ENCODE results near the gene IFITM10. TPM values are rescaled to one million over a fixed set of nuclear protein-coding genes. Genes with fewer than 3 reads are reported as not detected.
A peak's percentile ranks its signal among the peaks of the same experiment; 100 is the strongest.

IFITM10 gene
- polyA plus RNA-seq, result under 1 TPM in 3 of 4 donors, not detected in 1; 0.32 to 0.54 (median 0.43) TPM
- long read RNA-seq, donor 1, result 0 reads
- long read RNA-seq, donor 2, result 0 reads
- long read RNA-seq, donor 3, result 0 reads
- long read RNA-seq, donor 4, result 0 reads
- long read RNA-seq, donor 5, result 0 reads
- long read RNA-seq, donor 6, result 0 reads
- long read RNA-seq, donor 7, result 0 reads
- long read RNA-seq, donor 8, result 0 reads
- long read RNA-seq, donor 9, result 0 reads
- long read RNA-seq, donor 10, result 0 reads

- H3K9me3 ChIP-seq (ENCODE audit: control insufficient read depth in 2 of 2, insufficient read depth in 1 of 2, low read depth in 1 of 2, low read length in 1 of 2), result no peaks in the 10 kb centered on the region
- peaks cover 8 to 39% (median 23%) of the 10 kb centered on the region in 3 donors for H3K36me3 ChIP-seq (ENCODE audit: control insufficient read depth in 3 of 3, insufficient read depth in 2 of 3, low read depth in 1 of 3, low read length in 3 of 3)
- DNase-seq (peak in 1 of 2 donors; percentile 37), FAIRE-seq (no peak)
- H3K4me1 ChIP-seq (ENCODE audit: control insufficient read depth in 3 of 3, insufficient read depth in 2 of 3, low read depth in 1 of 3, low read length in 2 of 3), result no peaks in the 10 kb centered on the region
- WGBS, 3 donors, result 17 to 38% (median 30%) methylated on average over 6 of the region's 6 CpGs
- peak within 1 kb of the TSS in 1 of 3 donors; percentile 6 for H3K27ac ChIP-seq (ENCODE audit: low read depth in 1 of 3, low read length in 2 of 3)
- H3K27me3 ChIP-seq (ENCODE audit: control insufficient read depth in 3 of 3, insufficient read depth in 3 of 3, low read length in 3 of 3), result peaks cover 0 to 41% (median 9%) of the 10 kb centered on the region in 3 donors
- no peak within 1 kb of the TSS for H3K4me3 ChIP-seq (ENCODE audit: low read depth in 1 of 3, low read length in 3 of 3)
Observed at GRCh38 chr11:1750481-1750839, at the start of gene IFITM10. TSS of gene IFITM10 (minus strand) at chr11:1750595. CDS start at chr11:1750442, 153 bp downstream.

- DNase-seq (no peak), FAIRE-seq (no peak)
- H3K9me3 ChIP-seq (ENCODE audit: control insufficient read depth in 2 of 2, insufficient read depth in 1 of 2, low read depth in 1 of 2, low read length in 1 of 2), result no peaks in the 10 kb centered on the region
- no peaks in the 10 kb centered on the region for H3K27me3 ChIP-seq (ENCODE audit: control insufficient read depth in 3 of 3, insufficient read depth in 3 of 3, low read length in 3 of 3)
- H3K27ac ChIP-seq (ENCODE audit: low read depth in 1 of 3, low read length in 2 of 3), result no peak overlapping the region
- no peaks in the 10 kb centered on the region for H3K36me3 ChIP-seq (ENCODE audit: control insufficient read depth in 3 of 3, insufficient read depth in 2 of 3, low read depth in 1 of 3, low read length in 3 of 3)
- 81 to 89% (median 86%) methylated on average over 14 of the region's 14 CpGs for WGBS, 3 donors
- no peak overlapping the region for H3K4me3 ChIP-seq (ENCODE audit: low read depth in 1 of 3, low read length in 3 of 3)
- no peaks in the 10 kb centered on the region for H3K4me1 ChIP-seq (ENCODE audit: control insufficient read depth in 3 of 3, insufficient read depth in 2 of 3, low read depth in 1 of 3, low read length in 2 of 3)
Observed at GRCh38 chr11:1797391-1798125, 47.2 kb upstream of the IFITM10 start.

- Histone ChIP-seq H3K9me3 (ENCODE audit: control insufficient read depth in 2 of 2, insufficient read depth in 1 of 2, low read depth in 1 of 2, low read length in 1 of 2) (no peaks in the 10 kb centered on the region), H3K36me3 (ENCODE audit: control insufficient read depth in 3 of 3, insufficient read depth in 2 of 3, low read depth in 1 of 3, low read length in 3 of 3) (no peaks in the 10 kb centered on the region), H3K4me3 (ENCODE audit: low read depth in 1 of 3, low read length in 3 of 3) (no peak overlapping the region), H3K27ac (ENCODE audit: low read depth in 1 of 3, low read length in 2 of 3) (no peak overlapping the region), H3K27me3 (ENCODE audit: control insufficient read depth in 3 of 3, insufficient read depth in 3 of 3, low read length in 3 of 3) (no peaks in the 10 kb centered on the region), H3K4me1 (ENCODE audit: control insufficient read depth in 3 of 3, insufficient read depth in 2 of 3, low read depth in 1 of 3, low read length in 2 of 3) (no peaks in the 10 kb centered on the region)
- DNase-seq (no peak), FAIRE-seq (no peak)
- 65 to 74% (median 67%) methylated on average over 12 of the region's 12 CpGs for WGBS, 3 donors
Observed at GRCh38 chr11:1796413-1797011, 46.1 kb upstream of the IFITM10 start.

- no peak for DNase-seq
- H3K27me3 ChIP-seq (ENCODE audit: control insufficient read depth in 3 of 3, insufficient read depth in 3 of 3, low read length in 3 of 3), result no peaks in the 10 kb centered on the region
- 66 to 77% (median 76%) methylated on average over 3 of the region's 3 CpGs for WGBS, 3 donors
Observed at GRCh38 chr11:1793081-1793480, 42.7 kb upstream of the IFITM10 start.

GRCh38 chr11:1792461-1792860 is 42.1 kb upstream of the IFITM10 start:
- peaks cover 0 to 3% of the 10 kb centered on the region in 2 donors for H3K9me3 ChIP-seq (ENCODE audit: control insufficient read depth in 2 of 2, insufficient read depth in 1 of 2, low read depth in 1 of 2, low read length in 1 of 2)
- no peak for DNase-seq
- no peak for FAIRE-seq
- H3K4me1 ChIP-seq (ENCODE audit: control insufficient read depth in 3 of 3, insufficient read depth in 2 of 3, low read depth in 1 of 3, low read length in 2 of 3), result no peaks in the 10 kb centered on the region
- H3K4me3 ChIP-seq (ENCODE audit: low read depth in 1 of 3, low read length in 3 of 3), result no peak overlapping the region
- H3K36me3 ChIP-seq (ENCODE audit: control insufficient read depth in 3 of 3, insufficient read depth in 2 of 3, low read depth in 1 of 3, low read length in 3 of 3), result no peaks in the 10 kb centered on the region
- 79 to 87% (median 85%) methylated on average over 12 of the region's 12 CpGs for WGBS, 3 donors
- H3K27me3 ChIP-seq (ENCODE audit: control insufficient read depth in 3 of 3, insufficient read depth in 3 of 3, low read length in 3 of 3), result no peaks in the 10 kb centered on the region
- no peak overlapping the region for H3K27ac ChIP-seq (ENCODE audit: low read depth in 1 of 3, low read length in 2 of 3)

More at GRCh38 chr11:1793081-1793480, 42.7 kb upstream of the IFITM10 start:
- Histone ChIP-seq H3K9me3 (ENCODE audit: control insufficient read depth in 2 of 2, insufficient read depth in 1 of 2, low read depth in 1 of 2, low read length in 1 of 2) (peaks cover 0 to 3% of the 10 kb centered on the region in 2 donors), H3K36me3 (ENCODE audit: control insufficient read depth in 3 of 3, insufficient read depth in 2 of 3, low read depth in 1 of 3, low read length in 3 of 3) (no peaks in the 10 kb centered on the region), H3K4me3 (ENCODE audit: low read depth in 1 of 3, low read length in 3 of 3) (no peak overlapping the region), H3K27ac (ENCODE audit: low read depth in 1 of 3, low read length in 2 of 3) (no peak overlapping the region), H3K4me1 (ENCODE audit: control insufficient read depth in 3 of 3, insufficient read depth in 2 of 3, low read depth in 1 of 3, low read length in 2 of 3) (no peaks in the 10 kb centered on the region)
- FAIRE-seq, result no peak

- Histone ChIP-seq H3K27ac (ENCODE audit: low read depth in 1 of 3, low read length in 2 of 3) (no peak overlapping the region), H3K27me3 (ENCODE audit: control insufficient read depth in 3 of 3, insufficient read depth in 3 of 3, low read length in 3 of 3) (no peaks in the 10 kb centered on the region), H3K36me3 (ENCODE audit: control insufficient read depth in 3 of 3, insufficient read depth in 2 of 3, low read depth in 1 of 3, low read length in 3 of 3) (no peaks in the 10 kb centered on the region), H3K4me1 (ENCODE audit: control insufficient read depth in 3 of 3, insufficient read depth in 2 of 3, low read depth in 1 of 3, low read length in 2 of 3) (no peaks in the 10 kb centered on the region), H3K9me3 (ENCODE audit: control insufficient read depth in 2 of 2, insufficient read depth in 1 of 2, low read depth in 1 of 2, low read length in 1 of 2) (peaks cover 0 to 3% of the 10 kb centered on the region in 2 donors), H3K4me3 (ENCODE audit: low read depth in 1 of 3, low read length in 3 of 3) (no peak overlapping the region)
- DNase-seq (peak; percentile 55 to 66), FAIRE-seq (no peak)
- WGBS, 3 donors, result 52 to 72% (median 57%) methylated on average over 6 of the region's 6 CpGs
Observed at GRCh38 chr11:1791912-1792311, 41.5 kb upstream of the IFITM10 start.

GRCh38 chr11:1786466-1786865 is 36.1 kb upstream of the IFITM10 start:
- DNase-seq (no peak), FAIRE-seq (no peak)
- Histone ChIP-seq H3K36me3 (ENCODE audit: control insufficient read depth in 3 of 3, insufficient read depth in 2 of 3, low read depth in 1 of 3, low read length in 3 of 3) (no peaks in the 10 kb centered on the region), H3K27ac (ENCODE audit: low read depth in 1 of 3, low read length in 2 of 3) (no peak overlapping the region), H3K27me3 (ENCODE audit: control insufficient read depth in 3 of 3, insufficient read depth in 3 of 3, low read length in 3 of 3) (peaks cover 0 to 3% (median 0%) of the 10 kb centered on the region in 3 donors), H3K4me3 (ENCODE audit: low read depth in 1 of 3, low read length in 3 of 3) (no peak overlapping the region), H3K9me3 (ENCODE audit: control insufficient read depth in 2 of 2, insufficient read depth in 1 of 2, low read depth in 1 of 2, low read length in 1 of 2) (peaks cover 0 to 3% of the 10 kb centered on the region in 2 donors), H3K4me1 (ENCODE audit: control insufficient read depth in 3 of 3, insufficient read depth in 2 of 3, low read depth in 1 of 3, low read length in 2 of 3) (no peaks in the 10 kb centered on the region)
- 92 to 97% (median 96%) methylated on average over 4 of the region's 4 CpGs for WGBS, 3 donors

- Histone ChIP-seq H3K36me3 (ENCODE audit: control insufficient read depth in 3 of 3, insufficient read depth in 2 of 3, low read depth in 1 of 3, low read length in 3 of 3) (no peaks in the 10 kb centered on the region), H3K9me3 (ENCODE audit: control insufficient read depth in 2 of 2, insufficient read depth in 1 of 2, low read depth in 1 of 2, low read length in 1 of 2) (peaks cover 0 to 3% of the 10 kb centered on the region in 2 donors), H3K27me3 (ENCODE audit: control insufficient read depth in 3 of 3, insufficient read depth in 3 of 3, low read length in 3 of 3) (peaks cover 0 to 3% (median 0%) of the 10 kb centered on the region in 3 donors), H3K27ac (ENCODE audit: low read depth in 1 of 3, low read length in 2 of 3) (no peak overlapping the region), H3K4me3 (ENCODE audit: low read depth in 1 of 3, low read length in 3 of 3) (no peak overlapping the region), H3K4me1 (ENCODE audit: control insufficient read depth in 3 of 3, insufficient read depth in 2 of 3, low read depth in 1 of 3, low read length in 2 of 3) (no peaks in the 10 kb centered on the region)
- 77 to 83% (median 79%) methylated on average over 21 of the region's 21 CpGs for WGBS, 3 donors
- DNase-seq, result no peak
- FAIRE-seq, result no peak
Observed at GRCh38 chr11:1785749-1786413, 35.5 kb upstream of the IFITM10 start.
